B cell (primary cell): ENCODE results near the gene LAIR2. TPM values are rescaled to one million over a fixed set of nuclear protein-coding genes. Genes with fewer than 3 reads are reported as not detected.

Experiments
- ATAC-seq: fragments of 200-7000 bp; cut with Tn5 transposase; one replicate; pipeline ENCODE4 v1.10.0; 2021; ENCODE audit warnings: low read depth, mild to moderate bottlenecking, moderate number of reproducible peaks, moderate library complexity
- CTCF ChIA-PET: fragments of 350-600 bp; sonication (Branson Sonifier 250); formaldehyde crosslinking; loops from one replicate; lab custom pipeline; 2021; ENCODE audit warnings: antibody characterized with exemption, inconsistent platforms; lab: Charles Lee
- POLR2A ChIA-PET: fragments of 350-600 bp; sonication (Branson Sonifier 250); formaldehyde crosslinking; loops from one replicate; lab custom pipeline; 2021; ENCODE audit warnings: antibody characterized with exemption; lab: Charles Lee
- DNase-seq: peaks from one replicate; pipeline ENCODE4 v3.0.0; 2013
- H2AFZ ChIP-seq: 2 replicates; pipeline ENCODE4 v1.6.1; 2012; ENCODE audit warnings: mild to moderate bottlenecking, low read depth, low read length; ENCODE audit not compliant: insufficient read depth, poor library complexity, severe bottlenecking
- H3K27ac ChIP-seq, 2 donors: 1 replicate in 1 of 2; 2 replicates in 1 of 2; pipeline ENCODE4 v1.5.1; 2012 to 2013; ENCODE audit warnings: low read length in 2 of 2, mild to moderate bottlenecking in 2 of 2, moderate library complexity in 1 of 2
- H3K27me3 ChIP-seq, 4 experiments: fragments of 200-600 bp in 1 of 4; sonication (generic) in 1 of 4; replicated peaks in 1 of 4; 1 replicate in 2 of 4; 2 replicates in 2 of 4; pipeline versions ENCODE4 v1.6.1 to v1.7.0; 2013 to 2016; ENCODE audit warnings: low read length in 3 of 4, mild to moderate bottlenecking in 2 of 4, mixed read lengths in 1 of 4, moderate library complexity in 1 of 4; ENCODE audit not compliant: insufficient read depth in 4 of 4, control insufficient read depth in 3 of 4; ENCODE audit errors: control extremely low read depth in 1 of 4
- H3K36me3 ChIP-seq, 2 experiments: replicated peaks in 1 of 2; 1 replicate in 1 of 2; 2 replicates in 1 of 2; pipeline versions ENCODE4 v1.6.1 to v1.7.1; 2013; ENCODE audit warnings: low read length in 1 of 2; ENCODE audit not compliant: insufficient read depth in 2 of 2, control insufficient read depth in 1 of 2; ENCODE audit errors: control extremely low read depth in 1 of 2, extremely low read depth in 1 of 2
- H3K4me1 ChIP-seq, 2 donors: fragments of 200-600 bp in 1 of 2; sonication (generic) in 1 of 2; 1 replicate in 1 of 2; 2 replicates in 1 of 2; pipeline versions ENCODE4 v1.5.1 to v1.6.1; 2013 to 2017; ENCODE audit warnings: low read length in 2 of 2; ENCODE audit not compliant: control insufficient read depth in 2 of 2, insufficient read depth in 2 of 2
- H3K4me2 ChIP-seq: replicated peaks from 2 replicates; pipeline ENCODE3; 2012; ENCODE audit warnings: mild to moderate bottlenecking, low read depth, low read length; ENCODE audit not compliant: poor library complexity, severe bottlenecking
- H3K4me3 ChIP-seq, 5 experiments: fragments of 200-600 bp in 1 of 5; sonication (generic) in 1 of 5; 1 replicate in 3 of 5; 2 replicates in 2 of 5; pipeline versions ENCODE4 v1.5.1 to v1.7.0; 2011 to 2016; ENCODE audit warnings: low read length in 4 of 5, mild to moderate bottlenecking in 4 of 5, low read depth in 2 of 5, control low read depth in 1 of 5, moderate library complexity in 1 of 5; ENCODE audit not compliant: insufficient read depth in 1 of 5; ENCODE audit errors: control extremely low read depth in 1 of 5, extremely low read depth in 1 of 5
- H3K79me2 ChIP-seq: fragments of 200-600 bp; sonication (generic); one replicate; pipeline ENCODE4 v1.6.0; 2016; ENCODE audit warnings: low read length; ENCODE audit not compliant: control insufficient read depth, insufficient read depth
- H3K9ac ChIP-seq: fragments of 200-600 bp; sonication (generic); 2 replicates; pipeline ENCODE4 v1.6.1; 2017; ENCODE audit warnings: mild to moderate bottlenecking, low read length, moderate library complexity
- H3K9me3 ChIP-seq, 3 donors: one replicate each; pipeline versions ENCODE4 v1.6.1 to v1.7.1; 2013; ENCODE audit warnings: low read length in 2 of 3; ENCODE audit not compliant: control insufficient read depth in 2 of 3, insufficient read depth in 1 of 3; ENCODE audit errors: control extremely low read depth in 1 of 3
- H4K20me1 ChIP-seq: 2 replicates; pipeline ENCODE4 v1.6.0; 2012; ENCODE audit warnings: mild to moderate bottlenecking, low read length; ENCODE audit not compliant: insufficient read depth, control insufficient read depth, poor library complexity, severe bottlenecking
- H3K27ac Mint-ChIP-seq: one replicate; pipeline ENCODE4 v1.8.0; 2021; ENCODE audit warnings: mixed read lengths
- H3K27me3 Mint-ChIP-seq: one replicate; pipeline ENCODE4 v1.8.0; 2021; ENCODE audit warnings: mixed read lengths
- H3K4me1 Mint-ChIP-seq: one replicate; pipeline ENCODE4 v1.8.0; 2021; ENCODE audit warnings: mixed read lengths
- H3K4me3 Mint-ChIP-seq: one replicate; pipeline ENCODE4 v1.8.0; 2021; ENCODE audit warnings: mixed read lengths
- H3K9me3 Mint-ChIP-seq: one replicate; pipeline ENCODE4 v1.8.0; 2022; ENCODE audit warnings: mixed read lengths; ENCODE audit not compliant: insufficient read depth
- CTCF ChIP-seq: fragments of 200-600 bp; IDR thresholded peaks from one replicate; pipeline ENCODE4 v1.8.0; 2022; ENCODE audit warnings: antibody characterized with exemption, mild to moderate bottlenecking
- EZH2 ChIP-seq: IDR thresholded peaks from 2 replicates; pipeline ENCODE4 v1.6.1; 2012; ENCODE audit warnings: borderline replicate concordance, low read depth, mild to moderate bottlenecking, moderate library complexity, low read length; ENCODE audit not compliant: insufficient read depth, poor library complexity, severe bottlenecking
- WGBS: methylation state at CpG from one replicate; pipeline ENCODE4 v1.1.5; 2013; ENCODE audit warnings: missing lambda C conversion rate; ENCODE audit not compliant: insufficient coverage; 5-methylcytosine and 5-hydroxymethylcytosine counted together
- intact Hi-C: fragments of 100-400 bp; cut with micrococcal nuclease; formaldehyde crosslinking; loops from one replicate; pipeline ENCODE4 v1.10.0; 2022
- polyA plus RNA-seq: library from polyadenylated mRNA; depleted of rRNA; stranded (reverse); fragments of >200 nt; gene quantifications from 2 replicates; pipeline ENCODE4 v1.2.3, GENCODE V29; 2012
- total RNA-seq, 2 donors: library from RNA; stranded (reverse); fragments of 120-200 nt in 1 of 2; gene quantifications; 1 replicate in 1 of 2; 2 replicates in 1 of 2; pipeline versions ENCODE4 v1.2.3 to v1.2.4, GENCODE V29; 2013 to 2022

The LAIR2 gene
- total and polyA plus RNA-seq, 2 donors (not counting 1 experiment from before 2014, with no cell fraction given) = not detected

DNA sequence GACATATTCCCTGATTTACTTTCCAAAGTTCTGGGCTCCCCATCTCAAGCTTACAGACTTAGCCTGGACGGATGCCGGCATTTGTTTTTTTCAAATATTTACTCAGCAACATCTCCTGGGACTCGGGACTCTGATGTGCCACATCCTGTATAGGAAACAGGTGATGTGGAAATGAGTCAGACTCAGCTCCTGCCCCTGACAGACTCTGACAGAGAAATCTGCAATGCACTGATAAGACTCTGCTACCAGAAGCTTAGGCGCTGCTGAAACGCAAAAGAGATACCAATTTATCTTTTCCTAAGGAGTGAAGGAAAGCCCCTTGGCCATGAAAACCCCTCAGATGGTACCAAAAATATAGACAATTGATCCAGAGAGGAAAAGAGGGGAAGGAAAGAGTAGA, 16.2 kb downstream of the LAIR2 start:
- H3K9me3 Mint-ChIP-seq = no peaks in the 10 kb centered on the region
- TF ChIP-seq CTCF = no peak
- no peak for TF ChIP-seq EZH2
- no peak overlapping the region for H3K4me3 Mint-ChIP-seq
- Histone ChIP-seq H3K36me3 (no peaks in the 10 kb centered on the region), H3K27ac (no peak overlapping the region), H3K9ac (no peak overlapping the region), H3K79me2 (no peaks in the 10 kb centered on the region), H3K9me3 (peaks cover 0 to 2% (median 0%) of the 10 kb centered on the region in 3 donors), H3K4me2 (no peak overlapping the region), H2AFZ (no peak overlapping the region), H3K4me1 (peaks cover 19 to 21% of the 10 kb centered on the region in 2 donors), H3K27me3 (peaks cover 0 to 20% (median 7%) of the 10 kb centered on the region in 4 experiments), H3K4me3 (no peak overlapping the region), H4K20me1 (no peaks in the 10 kb centered on the region)
- POLR2A ChIA-PET = no interaction called here
- H3K27ac Mint-ChIP-seq = no peak overlapping the region
- CTCF ChIA-PET = interaction anchor here (0.6 kb wide), 1 partner anchor 685 kb away, joined by 8 read pairs; no protein-coding TSS in a partner anchor
- no CpG with 5 or more reads among the region's 5 CpGs for WGBS
- H3K4me1 Mint-ChIP-seq = peaks cover 27% of the 10 kb centered on the region
- DNase-seq (no peak), ATAC-seq (peak; percentile 28)
- intact Hi-C loops = no loop called here
- H3K27me3 Mint-ChIP-seq = peaks cover 51% of the 10 kb centered on the region

DNA sequence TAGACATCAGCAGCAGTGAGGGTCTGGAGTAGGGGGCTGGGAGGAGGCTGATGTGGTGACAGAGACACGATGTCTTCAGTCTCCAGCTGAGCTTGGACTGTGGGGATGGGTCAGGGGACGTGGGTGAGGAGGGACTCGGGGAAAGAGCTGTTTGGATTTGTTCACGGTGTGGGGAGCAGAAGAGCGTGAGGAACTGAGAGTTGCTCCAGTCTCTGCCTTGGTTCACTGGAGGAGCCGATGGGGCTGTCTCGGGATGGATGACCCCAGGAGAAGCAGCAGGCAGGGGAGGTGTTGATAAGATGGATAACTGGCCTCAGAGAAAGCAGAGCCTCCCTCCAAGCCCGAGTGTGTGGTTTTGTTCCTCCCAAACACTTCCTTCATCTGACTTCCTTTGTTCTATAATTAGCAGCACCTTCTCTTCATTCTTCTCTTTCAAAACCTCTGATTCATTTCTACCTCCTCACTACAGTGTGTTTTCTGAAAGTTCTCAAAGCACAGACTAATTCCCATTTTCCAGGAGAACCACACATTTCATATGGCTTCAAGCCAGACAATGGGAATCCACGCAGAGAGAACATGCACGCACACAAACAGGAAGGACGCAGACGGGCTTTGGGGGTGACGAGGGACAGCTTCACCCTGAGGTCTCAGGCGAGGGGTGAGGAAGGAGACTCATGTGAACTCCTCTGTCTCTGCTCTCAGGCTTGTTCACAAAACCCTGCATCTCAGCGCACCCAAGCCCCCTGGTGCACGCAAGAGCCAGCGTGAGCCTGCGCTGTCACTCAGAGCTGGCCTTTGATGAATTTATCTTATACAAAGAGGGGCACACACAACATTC, 18.6 kb downstream of the LAIR2 start:
- H3K27ac Mint-ChIP-seq = no peak overlapping the region
- no peak for ATAC-seq
- no peaks in the 10 kb centered on the region for H3K36me3 ChIP-seq
- DNase-seq = no peak
- 12% methylated on average over 15 of the region's 18 CpGs for WGBS
- POLR2A ChIA-PET = no interaction called here
- H2AFZ ChIP-seq = no peak overlapping the region
- peaks cover 45% of the 10 kb centered on the region for H3K27me3 Mint-ChIP-seq
- no peaks in the 10 kb centered on the region for H3K79me2 ChIP-seq
- H4K20me1 ChIP-seq = no peaks in the 10 kb centered on the region
- TF ChIP-seq CTCF = no peak
- no peak for TF ChIP-seq EZH2
- H3K4me1 Mint-ChIP-seq = peaks cover 27% of the 10 kb centered on the region
- H3K4me1 ChIP-seq = peaks cover 19 to 21% of the 10 kb centered on the region in 2 donors
- CTCF ChIA-PET = no interaction called here
- H3K4me3 Mint-ChIP-seq = peak overlapping the region; percentile 29
- no peaks in the 10 kb centered on the region for H3K9me3 Mint-ChIP-seq
- H3K4me2 ChIP-seq = peak overlapping the region; percentile 66
- peaks cover 0 to 9% (median 6%) of the 10 kb centered on the region in 4 experiments for H3K27me3 ChIP-seq
- H3K27ac ChIP-seq = no peak overlapping the region
- H3K4me3 ChIP-seq = peak overlapping the region in 1 of 5 experiments; percentile 14
- peak overlapping the region; percentile 10 for H3K9ac ChIP-seq
- H3K9me3 ChIP-seq = peaks cover 0 to 2% (median 0%) of the 10 kb centered on the region in 3 donors
- intact Hi-C loops = no loop called here
